HG03558 (cell line): ENCODE data around the gene C11orf21.

ENCODE experiments used
- ATAC-seq: cut with Tn5 transposase; IDR thresholded peaks from one replicate; pipeline ENCODE4 v1.9.1; 2021; ENCODE audit warnings: moderate number of reproducible peaks; ENCODE audit not compliant: unreplicated experiment; ENCODE audit errors: extremely low read depth

Gene C11orf21

GRCh38 chr11:2310073-2310785, 8.5 kb upstream of the C11orf21 start:
- no peak for ATAC-seq

- no peak for ATAC-seq
Observed at GRCh38 chr11:2309251-2310072, 7.7 kb upstream of the C11orf21 start.

GRCh38 chr11:2308713-2309112, 7.0 kb upstream of the C11orf21 start:
- ATAC-seq = no peak

- no peak for ATAC-seq
Observed at GRCh38 chr11:2307501-2308331, 6.0 kb upstream of the C11orf21 start.

DNA sequence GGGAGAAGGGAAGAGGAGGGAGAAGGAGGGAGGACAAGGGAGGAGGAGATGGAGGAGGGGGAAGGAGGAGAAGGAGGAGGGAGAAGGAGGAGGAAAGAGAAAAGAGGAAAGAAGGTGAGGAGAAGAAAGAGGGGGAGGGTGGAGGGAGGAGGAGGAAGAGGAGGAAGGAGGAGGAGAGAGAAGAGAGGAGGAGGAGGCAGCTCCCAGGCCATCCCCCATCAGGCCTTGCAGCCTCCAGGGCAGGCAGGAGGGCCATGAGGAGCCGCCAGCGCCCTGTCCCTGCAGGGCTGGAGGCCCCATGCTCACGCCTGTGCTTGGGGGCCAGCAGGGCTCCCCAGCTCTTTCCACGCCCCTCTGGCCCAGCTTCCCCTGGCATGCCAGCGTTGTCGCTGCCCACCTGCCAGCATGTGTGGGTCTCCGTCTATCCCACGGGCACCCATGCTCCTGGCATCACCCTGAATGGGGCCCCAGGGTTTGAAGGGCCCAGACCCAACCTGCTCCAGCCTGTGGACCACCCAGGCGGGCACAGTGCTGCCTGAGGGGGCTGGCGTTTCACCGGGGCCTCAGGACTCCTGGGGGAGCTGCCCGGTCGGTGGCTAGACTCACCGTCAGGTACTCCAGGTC, 5.3 kb upstream of the C11orf21 start:
- no peak for ATAC-seq

GRCh38 chr11:2306452-2306823, 4.7 kb upstream of the C11orf21 start:
- ATAC-seq = no peak

- no peak for ATAC-seq
Observed at GRCh38 chr11:2305788-2306451, 4.2 kb upstream of the C11orf21 start.

- no peak for ATAC-seq
Observed at GRCh38 chr11:2305140-2305778, 3.5 kb upstream of the C11orf21 start.

- no peak for ATAC-seq
Observed at GRCh38 chr11:2304506-2305139, 2.9 kb upstream of the C11orf21 start.

GRCh38 chr11:2303627-2304505, 2.1 kb upstream of the C11orf21 start:
- ATAC-seq = no peak

GRCh38 chr11:2302896-2303626, 1.3 kb upstream of the C11orf21 start:
- no peak for ATAC-seq

DNA sequence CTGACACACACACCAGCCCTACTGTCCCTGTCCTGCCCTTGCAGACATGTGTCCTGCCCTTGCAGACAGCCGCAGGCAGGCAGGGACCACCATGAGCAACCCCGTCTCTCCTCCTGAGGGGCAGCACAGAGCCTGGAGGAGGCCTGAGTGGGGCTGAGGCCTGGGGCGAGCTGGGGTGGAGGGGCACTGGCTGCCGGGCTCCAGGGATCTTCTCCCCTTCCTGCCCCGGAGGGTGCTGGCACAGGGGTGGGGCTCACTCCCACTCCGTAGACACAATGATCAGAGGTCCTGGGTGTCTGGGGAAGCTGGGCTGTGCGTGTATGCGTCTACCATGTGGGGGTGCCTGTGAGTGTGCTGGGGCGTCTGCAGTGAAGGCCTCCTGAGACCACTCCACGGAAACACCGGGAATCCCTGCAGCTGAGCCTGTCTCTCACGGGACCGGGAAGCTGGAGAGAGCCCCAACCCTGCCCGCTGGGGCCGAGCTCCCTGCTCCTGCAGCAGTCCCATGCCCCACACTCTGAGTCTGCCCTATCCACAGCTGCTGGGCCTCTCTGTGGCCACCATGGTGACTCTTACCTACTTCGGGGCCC, 683 bp upstream of the C11orf21 start:
- ATAC-seq = no peak

- ATAC-seq = no peak
Observed at GRCh38 chr11:2300936-2301630, 635 bp downstream of the C11orf21 start.

GRCh38 chr11:2300290-2300935, 1.3 kb downstream of the C11orf21 start:
- ATAC-seq = no peak

DNA sequence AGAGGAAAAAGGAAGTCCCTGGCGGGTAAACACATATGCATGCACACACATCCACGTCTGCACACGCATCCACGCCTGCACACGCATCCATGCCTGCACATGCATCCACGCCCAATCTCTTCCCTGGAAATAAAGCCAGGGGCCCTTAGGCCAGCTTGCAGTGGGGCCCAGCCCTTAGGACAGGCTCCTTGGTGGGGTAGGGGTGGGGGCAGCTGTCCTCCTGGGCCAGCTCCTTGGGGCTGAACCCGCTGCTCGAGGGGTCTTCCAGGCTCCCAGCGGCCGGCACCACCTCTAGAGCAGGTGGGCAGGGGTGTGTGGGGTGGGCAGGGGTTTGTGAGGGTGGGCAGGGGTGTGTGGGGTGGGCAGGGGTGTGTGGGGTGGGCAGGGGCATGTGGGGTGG, 1.9 kb downstream of the C11orf21 start:
- no peak for ATAC-seq
